ENCODE results near the gene RPS29. TPM values are rescaled to one million over a fixed set of nuclear protein-coding genes. Genes with fewer than 3 reads are reported as not detected.

Gene RPS29
- total RNA-seq, 4 donors from 2014 or later, result 1,482 to 17,640 (median 3,936) TPM

GRCh38 chr14:49612671-49613070, 26.5 kb upstream of the RPS29 start:
- TF ChIP-seq, protein P1, sequence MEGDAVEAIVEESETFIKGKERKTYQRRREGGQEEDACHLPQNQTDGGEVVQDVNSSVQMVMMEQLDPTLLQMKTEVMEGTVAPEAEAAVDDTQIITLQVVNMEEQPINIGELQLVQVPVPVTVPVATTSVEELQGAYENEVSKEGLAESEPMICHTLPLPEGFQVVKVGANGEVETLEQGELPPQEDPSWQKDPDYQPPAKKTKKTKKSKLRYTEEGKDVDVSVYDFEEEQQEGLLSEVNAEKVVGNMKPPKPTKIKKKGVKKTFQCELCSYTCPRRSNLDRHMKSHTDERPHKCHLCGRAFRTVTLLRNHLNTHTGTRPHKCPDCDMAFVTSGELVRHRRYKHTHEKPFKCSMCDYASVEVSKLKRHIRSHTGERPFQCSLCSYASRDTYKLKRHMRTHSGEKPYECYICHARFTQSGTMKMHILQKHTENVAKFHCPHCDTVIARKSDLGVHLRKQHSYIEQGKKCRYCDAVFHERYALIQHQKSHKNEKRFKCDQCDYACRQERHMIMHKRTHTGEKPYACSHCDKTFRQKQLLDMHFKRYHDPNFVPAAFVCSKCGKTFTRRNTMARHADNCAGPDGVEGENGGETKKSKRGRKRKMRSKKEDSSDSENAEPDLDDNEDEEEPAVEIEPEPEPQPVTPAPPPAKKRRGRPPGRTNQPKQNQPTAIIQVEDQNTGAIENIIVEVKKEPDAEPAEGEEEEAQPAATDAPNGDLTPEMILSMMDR (IDR thresholded peaks at IDR 0.05; ENCODE audit: low read depth), result no peak

- TF ChIP-seq, protein P1 (IDR thresholded peaks at IDR 0.05; ENCODE audit: low read depth), result no peak
These were observed 26.1 kb upstream of the RPS29 start for GRCh38 chr14:49612251-49612650.

- TF ChIP-seq, protein P1 (IDR thresholded peaks at IDR 0.05; ENCODE audit: low read depth), result no peak
These were observed 21.4 kb upstream of the RPS29 start for GRCh38 chr14:49607583-49607982.

DNA sequence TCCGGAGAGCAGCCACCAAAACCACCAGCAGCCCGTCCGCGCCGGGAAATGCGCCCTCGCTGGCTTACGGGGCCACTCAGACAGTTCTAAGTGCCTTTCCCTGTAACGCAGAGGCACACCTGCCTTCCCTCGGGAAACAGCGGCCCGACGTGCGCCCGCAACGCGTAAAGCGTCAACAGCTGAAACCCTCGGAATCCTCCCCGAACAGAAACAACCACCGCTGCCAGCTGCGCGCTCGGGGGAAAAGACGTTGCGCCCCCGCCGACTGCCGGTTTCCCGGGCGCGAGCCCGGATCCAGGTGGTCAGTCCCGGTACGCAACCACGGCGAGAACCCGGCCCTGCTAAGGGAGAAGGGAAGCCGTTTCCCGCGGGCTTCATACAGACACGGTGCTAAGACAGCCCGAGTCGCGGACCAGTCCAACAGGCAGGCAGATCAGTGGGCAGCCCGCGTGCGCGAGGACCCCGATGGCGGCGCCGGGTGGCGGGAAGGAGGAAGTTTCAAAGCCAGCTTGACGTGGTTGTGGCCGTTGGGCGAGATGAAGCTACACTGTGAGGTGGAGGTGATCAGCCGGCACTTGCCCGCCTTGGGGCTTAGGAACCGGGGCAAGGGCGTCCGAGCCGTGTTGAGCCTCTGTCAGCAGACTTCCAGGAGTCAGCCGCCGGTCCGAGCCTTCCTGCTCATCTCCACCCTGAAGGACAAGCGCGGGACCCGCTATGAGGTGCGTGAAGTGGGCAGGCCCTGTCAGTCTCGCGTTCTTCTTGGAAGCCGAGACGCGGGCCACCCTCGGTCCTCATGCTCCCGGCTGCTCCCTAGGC, 12.5 kb upstream of the RPS29 start, which contains the start of gene LRR1:
TSS of gene LRR1 (plus strand) at position 456 of the 816 bp plus-strand sequence. CDS start at position 537, 81 bp downstream.
- TF ChIP-seq, protein P1 (IDR thresholded peaks at IDR 0.05; ENCODE audit: low read depth), result no peak

DNA sequence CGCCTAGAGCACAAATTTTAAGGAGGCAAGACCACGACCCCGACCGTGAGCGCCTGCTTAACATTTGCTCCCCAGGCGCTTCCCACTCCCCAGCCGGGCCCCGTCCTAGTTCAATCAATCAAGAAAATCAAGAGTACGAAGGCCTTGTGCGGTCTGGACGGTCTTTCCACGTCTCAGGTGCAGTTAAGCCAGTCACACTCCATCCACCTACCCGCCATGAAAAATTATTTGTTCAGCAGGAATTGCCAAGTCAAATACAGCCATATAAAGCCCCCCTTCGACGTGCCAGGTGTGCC, 12.0 kb upstream of the RPS29 start:
- TF ChIP-seq, protein P1 (IDR thresholded peaks at IDR 0.05; ENCODE audit: low read depth), result no peak

DNA sequence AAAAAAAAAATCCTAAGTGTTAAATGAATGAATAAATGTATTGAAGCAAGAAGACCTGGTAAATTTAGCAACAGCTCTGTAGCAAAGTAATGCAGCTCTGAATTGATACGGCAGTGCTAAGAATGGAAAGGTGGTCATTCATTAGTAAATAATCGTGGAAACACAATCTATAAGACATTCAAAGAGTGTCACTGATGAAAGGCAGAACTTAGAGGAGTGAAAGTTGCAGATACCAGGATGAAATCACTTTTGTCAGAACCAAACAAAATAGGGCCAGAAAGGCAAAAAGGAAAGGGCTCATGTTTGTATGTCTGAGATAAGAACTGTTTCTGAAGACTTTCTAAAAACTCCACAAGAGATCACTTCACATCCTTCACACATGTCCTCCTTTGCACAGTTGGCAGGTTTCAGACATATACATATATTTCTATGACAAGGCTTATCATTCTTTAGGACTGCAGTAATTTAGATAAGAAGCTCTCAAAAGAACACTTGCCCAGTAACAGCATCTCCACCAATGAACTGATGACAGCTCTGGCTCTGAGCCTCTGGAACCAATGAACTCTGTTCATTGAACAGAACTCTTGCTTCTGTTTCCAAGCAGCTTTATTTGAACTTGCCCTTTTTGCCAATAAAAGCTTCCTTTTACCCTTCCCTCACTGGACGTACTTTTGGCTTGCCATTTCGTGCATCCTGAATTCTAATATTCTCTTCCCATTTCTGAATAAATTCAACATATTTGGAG, 8.3 kb upstream of the RPS29 start:
- TF ChIP-seq, protein P1 (IDR thresholded peaks at IDR 0.05; ENCODE audit: low read depth), result no peak

- TF ChIP-seq, protein P1 (IDR thresholded peaks at IDR 0.05; ENCODE audit: low read depth), result no peak
These were observed 6.8 kb upstream of the RPS29 start for GRCh38 chr14:49593016-49593415.

Measured in subcutaneous adipose tissue (tissue), 4 donors.